MCF 10A (cell line): ENCODE measurements around the gene AGO3. TPM values are rescaled to one million over a fixed set of nuclear protein-coding genes. Genes with fewer than 3 reads are reported as not detected.

ENCODE experiments used
- BruUV-seq: library from RNA; stranded (reverse); fragments of 400-500 nt; replicated peaks from 2 replicates; lab custom pipeline; 2021; lab: Mats Ljungman, UMichigan
- CTCF ChIA-PET: fragments of 300-600 bp; sonication (Branson Sonifier 250); formaldehyde crosslinking; extraction: SDS; loops from one replicate; lab custom pipeline; 2021; ENCODE audit warnings: antibody characterized with exemption, inconsistent platforms; lab: Yijun Ruan, JAX
- POLR2A ChIA-PET: fragments of 300-600, 350-650 bp; sonication (Branson Sonifier 250); formaldehyde crosslinking; extraction: SDS; loops from one replicate; lab custom pipeline; 2020; ENCODE audit warnings: antibody characterized with exemption, inconsistent platforms; lab: Yijun Ruan, JAX
- DNase-seq: peaks from one replicate; pipeline ENCODE4 v3.0.0-alpha.2; 2018; ENCODE audit not compliant: unreplicated experiment
- H3K27ac Mint-ChIP-seq: one replicate; pipeline ENCODE4 v1.8.0; 2022; ENCODE audit warnings: mild to moderate bottlenecking, low read depth, mixed read lengths; ENCODE audit not compliant: unreplicated experiment
- H3K27me3 Mint-ChIP-seq: one replicate; pipeline ENCODE4 v1.8.0; 2022; ENCODE audit warnings: mixed read lengths; ENCODE audit not compliant: insufficient read depth, unreplicated experiment
- H3K36me3 Mint-ChIP-seq: one replicate; pipeline ENCODE4 v1.8.0; 2022; ENCODE audit warnings: mild to moderate bottlenecking, moderate library complexity, mixed read lengths; ENCODE audit not compliant: insufficient read depth, unreplicated experiment
- H3K4me1 Mint-ChIP-seq: one replicate; pipeline ENCODE4 v1.8.0; 2022; ENCODE audit warnings: mixed read lengths; ENCODE audit not compliant: insufficient read depth, unreplicated experiment
- H3K4me3 Mint-ChIP-seq: one replicate; pipeline ENCODE4 v1.8.0; 2022; ENCODE audit warnings: mild to moderate bottlenecking, moderate library complexity, mixed read lengths; ENCODE audit not compliant: unreplicated experiment
- H3K9me3 Mint-ChIP-seq: one replicate; pipeline ENCODE4 v1.8.0; 2022; ENCODE audit warnings: mixed read lengths; ENCODE audit not compliant: unreplicated experiment
- intact Hi-C: fragments of 100-400 bp; cut with micrococcal nuclease; formaldehyde crosslinking; loops from 2 replicates; pipeline ENCODE4 v1.14.1; 2022
- total RNA-seq: library from RNA; stranded (reverse); gene quantifications from 2 replicates; pipeline ENCODE4 v1.2.3, GENCODE V29; 2022
- TF ChIP-seq, protein P1 (sequence below): fragments of 200-600 bp; IDR thresholded peaks from one replicate; pipeline ENCODE4 v1.8.0; 2022; ENCODE audit warnings: antibody characterized with exemption, mild to moderate bottlenecking; ENCODE audit not compliant: unreplicated experiment

AGO3 gene
- total RNA-seq, 1 experiment from 2014 or later: 31.6 TPM

DNA sequence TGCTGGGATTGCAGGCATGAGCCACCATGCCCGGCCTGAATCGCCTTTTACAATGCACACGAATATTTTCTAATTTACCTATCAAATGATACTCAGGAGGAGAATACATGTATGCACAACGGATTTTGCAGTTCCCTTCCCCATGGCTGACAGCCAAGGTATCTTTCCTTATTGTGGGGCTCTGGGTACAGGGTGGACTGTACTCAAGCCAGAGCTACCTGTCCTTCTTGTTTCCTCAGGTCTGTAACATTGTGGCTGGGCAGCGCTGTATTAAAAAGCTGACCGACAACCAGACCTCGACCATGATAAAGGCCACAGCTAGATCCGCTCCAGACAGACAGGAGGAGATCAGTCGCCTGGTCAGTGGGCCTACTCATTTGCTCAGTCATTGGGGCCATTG lies 29.7 kb upstream of the AGO3 start:
- Mint-ChIP-seq H3K9me3 (no peaks in the 10 kb centered on the region), H3K36me3 (peaks cover 35% of the 10 kb centered on the region), H3K27me3 (no peaks in the 10 kb centered on the region), H3K4me3 (no peak overlapping the region), H3K27ac (no peak overlapping the region), H3K4me1 (no peaks in the 10 kb centered on the region)
- TF ChIP-seq, protein P1, sequence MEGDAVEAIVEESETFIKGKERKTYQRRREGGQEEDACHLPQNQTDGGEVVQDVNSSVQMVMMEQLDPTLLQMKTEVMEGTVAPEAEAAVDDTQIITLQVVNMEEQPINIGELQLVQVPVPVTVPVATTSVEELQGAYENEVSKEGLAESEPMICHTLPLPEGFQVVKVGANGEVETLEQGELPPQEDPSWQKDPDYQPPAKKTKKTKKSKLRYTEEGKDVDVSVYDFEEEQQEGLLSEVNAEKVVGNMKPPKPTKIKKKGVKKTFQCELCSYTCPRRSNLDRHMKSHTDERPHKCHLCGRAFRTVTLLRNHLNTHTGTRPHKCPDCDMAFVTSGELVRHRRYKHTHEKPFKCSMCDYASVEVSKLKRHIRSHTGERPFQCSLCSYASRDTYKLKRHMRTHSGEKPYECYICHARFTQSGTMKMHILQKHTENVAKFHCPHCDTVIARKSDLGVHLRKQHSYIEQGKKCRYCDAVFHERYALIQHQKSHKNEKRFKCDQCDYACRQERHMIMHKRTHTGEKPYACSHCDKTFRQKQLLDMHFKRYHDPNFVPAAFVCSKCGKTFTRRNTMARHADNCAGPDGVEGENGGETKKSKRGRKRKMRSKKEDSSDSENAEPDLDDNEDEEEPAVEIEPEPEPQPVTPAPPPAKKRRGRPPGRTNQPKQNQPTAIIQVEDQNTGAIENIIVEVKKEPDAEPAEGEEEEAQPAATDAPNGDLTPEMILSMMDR: no peak
- CTCF ChIA-PET: interaction anchor here (0.7 to 1.8 kb wide), 2 partner anchors 19 to 1166 kb away, joined by 4 to 6 read pairs; no protein-coding TSS in a partner anchor
- intact Hi-C loops: no loop called here
- BruUV-seq: no TSS peak
- POLR2A ChIA-PET: no interaction called here
- DNase-seq: no peak

DNA sequence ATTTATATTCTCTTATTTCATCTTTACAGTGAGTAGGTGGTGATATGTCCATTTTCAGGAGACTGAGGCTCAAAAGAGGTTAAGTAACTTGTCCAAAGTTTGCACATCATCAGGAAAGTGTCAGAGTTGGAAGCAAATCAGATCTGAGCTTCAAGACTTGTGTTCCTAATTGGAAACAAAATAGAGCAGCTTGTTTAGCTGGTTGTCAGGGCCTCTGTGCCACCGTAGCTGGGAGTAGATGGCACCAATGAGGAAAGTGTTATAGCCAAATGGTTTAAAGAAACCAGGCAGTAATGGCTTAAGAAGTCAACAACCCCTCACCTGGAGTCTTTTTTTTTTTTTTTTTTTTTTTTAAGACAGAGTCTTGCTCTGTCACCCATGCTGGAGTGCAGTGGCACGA lies 28.2 kb upstream of the AGO3 start:
- Mint-ChIP-seq H3K4me3 (no peak overlapping the region), H3K4me1 (no peaks in the 10 kb centered on the region), H3K9me3 (no peaks in the 10 kb centered on the region), H3K36me3 (peaks cover 41% of the 10 kb centered on the region), H3K27ac (no peak overlapping the region), H3K27me3 (no peaks in the 10 kb centered on the region)
- ChIA-PET CTCF (interaction anchor here (1.1 kb wide), 1 partner anchor 21 kb away, joined by 5 read pairs; no protein-coding TSS in a partner anchor), POLR2A (no interaction called here)
- no TSS peak for BruUV-seq
- no peak for DNase-seq
- intact Hi-C loops: no loop called here
- TF ChIP-seq, protein P1: no peak

DNA sequence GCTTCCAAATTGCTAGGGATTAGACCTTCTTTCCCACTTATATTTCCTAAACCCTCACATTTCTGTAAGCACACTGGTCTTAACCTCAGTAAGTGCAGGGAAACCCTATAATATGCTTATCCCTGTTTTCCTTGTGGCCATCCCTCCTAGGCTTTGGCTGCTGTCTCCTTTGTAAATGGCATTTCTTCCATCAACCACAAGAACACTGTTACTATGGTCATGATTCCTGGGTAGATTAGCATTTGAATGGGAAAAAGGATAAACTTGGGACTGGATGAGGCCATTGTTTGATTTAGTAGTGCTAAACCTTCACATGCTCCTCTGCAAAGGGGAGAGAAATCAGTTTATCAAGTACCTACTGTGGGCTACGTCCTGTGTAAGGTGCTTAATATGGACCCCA lies 16.2 kb upstream of the AGO3 start:
- BruUV-seq: no TSS peak
- intact Hi-C loops: no loop called here
- DNase-seq: no peak
- Mint-ChIP-seq H3K36me3 (peaks cover 61% of the 10 kb centered on the region), H3K4me3 (no peak overlapping the region), H3K27ac (no peak overlapping the region), H3K4me1 (no peaks in the 10 kb centered on the region), H3K9me3 (no peaks in the 10 kb centered on the region), H3K27me3 (no peaks in the 10 kb centered on the region)
- POLR2A ChIA-PET: no interaction called here
- CTCF ChIA-PET: no interaction called here
- TF ChIP-seq, protein P1: no peak

DNA sequence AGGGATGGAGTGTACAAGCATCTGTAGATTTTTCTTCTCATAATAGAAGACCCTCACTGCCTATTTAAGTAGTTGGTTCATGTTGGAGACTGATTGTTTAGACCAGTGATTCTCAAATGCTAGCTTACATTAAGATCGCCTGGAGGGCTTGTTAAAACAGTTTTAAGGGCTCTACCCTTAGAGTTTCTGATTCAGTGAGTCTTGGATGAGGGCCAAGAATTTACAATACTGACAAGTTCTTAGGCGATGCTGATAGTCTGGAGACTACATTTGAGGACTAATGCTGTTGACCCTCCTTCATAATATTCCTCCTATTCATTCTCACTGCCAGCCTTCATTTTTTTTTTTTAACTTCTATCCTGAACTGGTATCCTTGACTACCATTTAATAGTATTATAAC lies 15.2 kb upstream of the AGO3 start:
- BruUV-seq: no TSS peak
- Mint-ChIP-seq H3K27ac (no peak overlapping the region), H3K27me3 (no peaks in the 10 kb centered on the region), H3K36me3 (peaks cover 64% of the 10 kb centered on the region), H3K9me3 (no peaks in the 10 kb centered on the region), H3K4me1 (no peaks in the 10 kb centered on the region), H3K4me3 (no peak overlapping the region)
- intact Hi-C loops: no loop called here
- TF ChIP-seq, protein P1: no peak
- POLR2A ChIA-PET: interaction anchor here (0.9 kb wide), 1 partner anchor 15 kb away, joined by 3 read pairs; no protein-coding TSS in a partner anchor
- no peak for DNase-seq
- CTCF ChIA-PET: interaction anchor here (1.2 kb wide), 1 partner anchor 9 kb away, joined by 3 read pairs; no protein-coding TSS in a partner anchor
